ENCODE measurements around the gene FAM83F. TPM values are rescaled to one million over a fixed set of nuclear protein-coding genes. Genes with fewer than 3 reads are reported as not detected.

The FAM83F gene
- total and polyA plus RNA-seq, 2 donors (not counting 1 experiment from before 2014, with no cell fraction given) = 0.10 TPM; not detected in 1

DNA sequence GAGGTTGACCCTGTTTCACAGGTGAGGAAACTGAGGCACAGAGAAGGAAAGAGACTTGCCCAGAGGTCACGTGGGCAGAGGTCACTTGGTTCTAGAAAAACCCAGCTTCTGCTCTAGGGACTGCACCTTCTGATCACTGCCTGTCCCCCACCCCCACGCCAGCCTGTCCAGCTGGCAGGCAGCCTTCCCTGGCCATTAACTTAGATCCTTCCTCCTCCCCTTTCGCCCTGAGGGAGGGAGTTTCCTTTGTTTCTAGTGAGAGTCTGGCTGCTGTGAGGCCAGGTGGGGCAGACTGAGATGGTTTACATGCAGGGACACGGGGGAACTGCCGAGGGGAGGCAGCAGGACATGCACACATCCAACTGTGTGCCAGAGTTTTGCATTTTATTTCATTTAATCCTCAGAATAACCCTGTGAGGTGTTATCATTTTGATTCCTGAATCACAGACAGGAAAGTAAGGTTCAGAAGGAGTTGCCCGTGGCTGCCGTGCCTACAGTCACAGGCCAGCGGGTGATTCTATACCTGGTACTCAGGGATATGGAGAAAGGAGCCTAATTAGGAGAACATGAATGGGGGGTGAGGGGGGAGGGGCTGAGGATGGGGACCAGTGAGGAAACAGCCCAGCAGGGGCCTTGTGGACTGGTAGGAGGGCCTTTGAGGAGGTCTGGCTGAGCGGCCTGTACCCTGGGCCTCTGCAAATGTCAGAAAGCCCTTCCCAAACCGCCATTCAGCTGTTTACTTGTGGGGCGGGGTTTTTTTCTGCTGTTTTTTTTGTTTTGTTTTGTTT is 3.4 kb downstream of the FAM83F start:
- Histone ChIP-seq H3K4me2 (replicated peaks; ENCODE audit: low read depth, low read length, poor library complexity, severe bottlenecking) (no peak overlapping the region), H3K27ac (ENCODE audit: low read length in 2 of 2) (no peak overlapping the region), H3K79me2 (ENCODE audit: control insufficient read depth, insufficient read depth, low read length) (no peaks in the 10 kb centered on the region), H3K4me3 (ENCODE audit: control extremely low read depth in 1 of 5, extremely low read depth in 1 of 5, insufficient read depth in 1 of 5, low read depth in 2 of 5, low read length in 4 of 5) (no peak overlapping the region), H3K27me3 (replicated peaks in 1 of 4; ENCODE audit: control extremely low read depth in 1 of 4, control insufficient read depth in 3 of 4, insufficient read depth in 4 of 4, low read length in 3 of 4) (peaks cover 0 to 39% (median 20%) of the 10 kb centered on the region in 4 experiments), H4K20me1 (ENCODE audit: control insufficient read depth, insufficient read depth, low read length, poor library complexity, severe bottlenecking) (no peaks in the 10 kb centered on the region), H3K9ac (ENCODE audit: low read length) (no peak overlapping the region), H3K4me1 (ENCODE audit: control insufficient read depth in 2 of 2, insufficient read depth in 2 of 2, low read length in 2 of 2) (peaks cover 11 to 13% of the 10 kb centered on the region in 2 donors), H3K36me3 (replicated peaks in 1 of 2; ENCODE audit: control extremely low read depth in 1 of 2, control insufficient read depth in 1 of 2, extremely low read depth in 1 of 2, insufficient read depth in 2 of 2, low read length in 1 of 2) (no peaks in the 10 kb centered on the region), H2AFZ (ENCODE audit: insufficient read depth, low read depth, low read length, poor library complexity, severe bottlenecking) (no peak overlapping the region), H3K9me3 (ENCODE audit: control extremely low read depth in 1 of 3, control insufficient read depth in 2 of 3, insufficient read depth in 1 of 3, low read length in 2 of 3) (peaks cover 0 to 4% (median 0%) of the 10 kb centered on the region in 3 donors)
- CTCF ChIA-PET = interaction anchor here (3.0 kb wide), 1 partner anchor 27 kb away, joined by 11 read pairs; no protein-coding TSS in a partner anchor
- ATAC-seq (ENCODE audit: low read depth) = no peak
- POLR2A ChIA-PET = no interaction called here
- H3K4me3 Mint-ChIP-seq = no peak overlapping the region
- peaks cover 47% of the 10 kb centered on the region for H3K27me3 Mint-ChIP-seq
- no peaks in the 10 kb centered on the region for H3K9me3 Mint-ChIP-seq (ENCODE audit: insufficient read depth)
- 91% methylated on average over 7 of the region's 11 CpGs for WGBS (ENCODE audit: insufficient coverage)
- no peak for DNase-seq
- no peak overlapping the region for H3K27ac Mint-ChIP-seq
- peaks cover 7% of the 10 kb centered on the region for H3K4me1 Mint-ChIP-seq
- TF ChIP-seq CTCF (IDR thresholded peaks at IDR 0.05) (no peak), EZH2 (IDR thresholded peaks at IDR 0.05; ENCODE audit: borderline replicate concordance, insufficient read depth, low read depth, low read length, poor library complexity, severe bottlenecking) (no peak)
- intact Hi-C loops (cut with micrococcal nuclease) = no loop called here

DNA sequence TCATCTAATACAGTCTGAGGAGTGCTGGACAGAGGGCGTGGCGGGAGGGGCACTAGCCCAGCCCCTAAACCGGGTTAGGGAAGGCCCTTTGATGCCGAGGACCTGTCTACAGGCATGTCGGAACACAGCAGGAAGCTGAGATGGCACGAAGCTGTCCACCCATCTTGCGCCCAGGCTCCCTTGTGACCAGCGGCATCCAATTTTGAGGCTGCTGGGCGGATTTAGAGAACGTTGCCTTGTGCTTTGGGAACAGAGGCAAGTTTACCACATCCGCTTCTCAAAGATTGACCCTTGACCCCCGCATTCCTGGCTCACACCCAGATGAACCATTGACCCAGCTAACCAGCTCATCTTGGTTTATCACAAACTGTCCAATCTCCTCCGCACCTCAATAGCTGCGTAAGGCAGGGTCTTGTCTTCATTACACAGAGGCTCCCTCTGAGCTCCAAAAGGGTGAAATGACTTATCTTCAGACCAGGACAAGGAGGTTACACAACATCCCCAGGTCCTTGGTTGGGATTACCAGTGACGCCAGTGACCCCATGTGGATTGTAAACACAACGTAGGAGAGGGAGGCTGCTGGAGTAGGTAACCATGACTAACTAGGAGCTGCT is 4.5 kb downstream of the FAM83F start:
- H3K9ac ChIP-seq (ENCODE audit: low read length) = no peak overlapping the region
- no peak overlapping the region for H3K27ac ChIP-seq (ENCODE audit: low read length in 2 of 2)
- H3K4me3 ChIP-seq (ENCODE audit: control extremely low read depth in 1 of 5, extremely low read depth in 1 of 5, insufficient read depth in 1 of 5, low read depth in 2 of 5, low read length in 4 of 5) = no peak overlapping the region
- peaks cover 0 to 4% (median 0%) of the 10 kb centered on the region in 3 donors for H3K9me3 ChIP-seq (ENCODE audit: control extremely low read depth in 1 of 3, control insufficient read depth in 2 of 3, insufficient read depth in 1 of 3, low read length in 2 of 3)
- ATAC-seq (ENCODE audit: low read depth) = no peak
- 93% methylated on average over 16 of the region's 16 CpGs for WGBS (ENCODE audit: insufficient coverage)
- DNase-seq = no peak
- H4K20me1 ChIP-seq (ENCODE audit: control insufficient read depth, insufficient read depth, low read length, poor library complexity, severe bottlenecking) = no peaks in the 10 kb centered on the region
- H3K27me3 ChIP-seq (replicated peaks in 1 of 4; ENCODE audit: control extremely low read depth in 1 of 4, control insufficient read depth in 3 of 4, insufficient read depth in 4 of 4, low read length in 3 of 4) = peaks cover 0 to 32% (median 17%) of the 10 kb centered on the region in 4 experiments
- no peaks in the 10 kb centered on the region for H3K79me2 ChIP-seq (ENCODE audit: control insufficient read depth, insufficient read depth, low read length)
- CTCF ChIA-PET = no interaction called here
- H3K36me3 ChIP-seq (replicated peaks in 1 of 2; ENCODE audit: control extremely low read depth in 1 of 2, control insufficient read depth in 1 of 2, extremely low read depth in 1 of 2, insufficient read depth in 2 of 2, low read length in 1 of 2) = no peaks in the 10 kb centered on the region
- no peak overlapping the region for H2AFZ ChIP-seq (ENCODE audit: insufficient read depth, low read depth, low read length, poor library complexity, severe bottlenecking)
- intact Hi-C loops (cut with micrococcal nuclease) = no loop called here
- Mint-ChIP-seq H3K27me3 (peaks cover 41% of the 10 kb centered on the region), H3K4me1 (peaks cover 2% of the 10 kb centered on the region), H3K9me3 (ENCODE audit: insufficient read depth) (no peaks in the 10 kb centered on the region), H3K4me3 (no peak overlapping the region), H3K27ac (no peak overlapping the region)
- H3K4me2 ChIP-seq (replicated peaks; ENCODE audit: low read depth, low read length, poor library complexity, severe bottlenecking) = no peak overlapping the region
- TF ChIP-seq CTCF (IDR thresholded peaks at IDR 0.05) (no peak), EZH2 (IDR thresholded peaks at IDR 0.05; ENCODE audit: borderline replicate concordance, insufficient read depth, low read depth, low read length, poor library complexity, severe bottlenecking) (no peak)
- POLR2A ChIA-PET = no interaction called here
- H3K4me1 ChIP-seq (ENCODE audit: control insufficient read depth in 2 of 2, insufficient read depth in 2 of 2, low read length in 2 of 2) = peaks cover 7 to 11% of the 10 kb centered on the region in 2 donors
